Glutamatergic neuron (in vitro differentiated cells): ENCODE data around the gene GYG2. TPM values are rescaled to one million over a fixed set of nuclear protein-coding genes. Genes with fewer than 3 reads are reported as not detected.
"Not testable (repeated sequence)": the region's sequence is repeated elsewhere in the genome, so short reads cannot be mapped to it uniquely, and the experiment has no call there.

Experiments
- DNase-seq: peaks from one replicate; pipeline ENCODE4 v3.0.0; 2022
- H3K27ac Mint-ChIP-seq: one replicate; pipeline ENCODE4 v1.8.0; 2020; ENCODE audit warnings: mild to moderate bottlenecking, mixed read lengths, inconsistent platforms; ENCODE audit not compliant: unreplicated experiment
- H3K27me3 Mint-ChIP-seq: one replicate; pipeline ENCODE4 v1.8.0; 2020; ENCODE audit warnings: mild to moderate bottlenecking, moderate library complexity, mixed read lengths, inconsistent platforms; ENCODE audit not compliant: unreplicated experiment
- H3K36me3 Mint-ChIP-seq: one replicate; pipeline ENCODE4 v1.8.0; 2020; ENCODE audit warnings: mild to moderate bottlenecking, mixed read lengths, inconsistent platforms; ENCODE audit not compliant: unreplicated experiment
- H3K4me1 Mint-ChIP-seq: one replicate; pipeline ENCODE4 v1.8.0; 2020; ENCODE audit warnings: mild to moderate bottlenecking, low read depth, mixed read lengths, inconsistent platforms; ENCODE audit not compliant: unreplicated experiment
- H3K4me3 Mint-ChIP-seq: one replicate; pipeline ENCODE4 v1.8.0; 2020; ENCODE audit warnings: mild to moderate bottlenecking, mixed read lengths, inconsistent platforms; ENCODE audit not compliant: unreplicated experiment
- H3K9me3 Mint-ChIP-seq: one replicate; pipeline ENCODE4 v1.8.0; 2020; ENCODE audit warnings: mild to moderate bottlenecking, moderate library complexity, mixed read lengths, inconsistent platforms; ENCODE audit not compliant: unreplicated experiment
- CTCF ChIP-seq: fragments of 200-600 bp; sonication (generic); IDR thresholded peaks from one replicate; pipeline ENCODE4 v1.5.0; 2021; ENCODE audit not compliant: partially characterized antibody, unreplicated experiment
- long read RNA-seq: library from polyadenylated mRNA; unstranded; transcript quantifications from one replicate; pipeline ENCODE4 v2.0.0, GENCODE V29; 2020; ENCODE audit not compliant: unreplicated experiment
- total RNA-seq: library from RNA; stranded (reverse); fragmentation: NEBNext Ultra II Directional; extraction: Animal tissue kit (Norgen Biotek cat#: 25700); gene quantifications from one replicate; pipeline ENCODE4 v1.2.1, GENCODE V29; 2021; ENCODE audit not compliant: unreplicated experiment

The GYG2 gene
- total RNA-seq = 21.9 TPM
- long read RNA-seq, partial matches to known transcripts = 0 of 8 reads
- long read RNA-seq, other reads (novel, unspliced or antisense) = 7 of 8 reads

GRCh38 chrX:2828344-2828958, at the start of gene GYG2:
Gene GYG2, plus strand, starts transcription at chrX:2828930. Its CDS starts 1,259 bp downstream, at chrX:2830189.
- H3K4me3 Mint-ChIP-seq = no peak within 1 kb of the TSS
- H3K9me3 Mint-ChIP-seq = no peaks in the 10 kb centered on the region
- H3K4me1 Mint-ChIP-seq = no peaks in the 10 kb centered on the region
- DNase-seq = peak; percentile 71
- no peak within 1 kb of the TSS for H3K27ac Mint-ChIP-seq
- no peaks in the 10 kb centered on the region for H3K27me3 Mint-ChIP-seq
- no peak for TF ChIP-seq CTCF
- H3K36me3 Mint-ChIP-seq = peaks cover 13% of the 10 kb centered on the region

- H3K4me3 Mint-ChIP-seq, H3K27ac Mint-ChIP-seq, H3K4me1 Mint-ChIP-seq: not testable (repeated sequence)
Observed at GRCh38 chrX:2780472-2781225, 48.1 kb upstream of the GYG2 start.

DNA sequence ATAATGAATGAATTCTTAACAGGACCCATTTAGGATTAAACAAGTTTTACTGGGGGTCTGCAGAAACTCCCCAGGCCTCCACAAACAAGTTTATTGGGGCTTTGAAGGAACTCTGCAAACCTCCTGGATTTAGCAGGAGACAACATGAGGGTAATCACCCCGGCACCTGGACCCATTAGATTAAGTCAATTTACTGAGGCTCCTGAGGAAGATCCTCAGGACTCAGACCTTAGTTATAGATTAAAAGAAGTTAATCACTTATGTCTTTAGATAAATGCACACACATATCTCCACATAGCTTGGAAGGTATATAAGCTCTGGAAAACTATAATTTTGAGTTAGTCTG, 47.5 kb upstream of the GYG2 start:
- no peaks in the 10 kb centered on the region for H3K36me3 Mint-ChIP-seq
- peaks cover 6% of the 10 kb centered on the region for H3K27me3 Mint-ChIP-seq
- no peaks in the 10 kb centered on the region for H3K4me1 Mint-ChIP-seq
- H3K9me3 Mint-ChIP-seq = no peaks in the 10 kb centered on the region
- no peak for DNase-seq
- TF ChIP-seq CTCF = no peak
- no peak overlapping the region for H3K27ac Mint-ChIP-seq
- H3K4me3 Mint-ChIP-seq = no peak overlapping the region

More at GRCh38 chrX:2780472-2781225, 48.1 kb upstream of the GYG2 start:
- not testable (repeated sequence) for H3K9me3 Mint-ChIP-seq, H3K27me3 Mint-ChIP-seq, DNase-seq, H3K36me3 Mint-ChIP-seq

GRCh38 chrX:2781698-2782097, 47.0 kb upstream of the GYG2 start:
- Mint-ChIP-seq H3K36me3 (no peaks in the 10 kb centered on the region), H3K4me3 (no peak overlapping the region), H3K4me1 (no peaks in the 10 kb centered on the region), H3K27me3 (peaks cover 6% of the 10 kb centered on the region), H3K9me3 (no peaks in the 10 kb centered on the region), H3K27ac (no peak overlapping the region)
- no peak for DNase-seq
- TF ChIP-seq CTCF = no peak

GRCh38 chrX:2782171-2782570, 46.6 kb upstream of the GYG2 start:
- no peak for DNase-seq
- no peaks in the 10 kb centered on the region for H3K9me3 Mint-ChIP-seq
- TF ChIP-seq CTCF = no peak
- H3K4me1 Mint-ChIP-seq = no peaks in the 10 kb centered on the region
- no peak overlapping the region for H3K4me3 Mint-ChIP-seq
- H3K27ac Mint-ChIP-seq = no peak overlapping the region
- H3K36me3 Mint-ChIP-seq = no peaks in the 10 kb centered on the region
- peaks cover 6% of the 10 kb centered on the region for H3K27me3 Mint-ChIP-seq
